Measurements from ENCODE around the gene STAT1.

Gene STAT1

GRCh38 chr2:191013932-191014652, at the start of gene STAT1:
Gene STAT1, minus strand, starts transcription at chr2:191014171. Its CDS starts 4,168 bp downstream, at chr2:191010003.
- DNase-seq: peak; percentile 62 to 92

DNA sequence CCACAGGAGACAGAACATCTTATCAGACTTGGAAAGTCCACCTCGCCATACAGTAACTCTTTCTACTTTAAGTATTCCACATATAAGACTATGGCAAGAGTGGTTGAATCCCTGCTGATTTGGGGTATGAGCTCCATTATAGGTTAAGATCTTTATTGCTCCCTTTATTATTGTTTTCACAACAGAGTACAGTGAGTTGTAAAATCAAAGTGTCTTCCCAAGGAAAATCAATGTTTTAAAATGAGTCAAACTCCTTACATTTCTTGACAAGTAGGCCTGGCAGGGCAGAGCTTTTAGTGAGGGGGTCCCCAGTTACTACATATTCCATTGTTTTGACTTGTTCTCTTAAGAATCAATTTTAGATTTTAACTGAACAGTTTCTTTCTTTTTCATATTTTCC, 49.6 kb upstream of the STAT1 start:
- DNase-seq: no peak

- DNase-seq: no peak
Observed at GRCh38 chr2:191061381-191061980, 47.5 kb upstream of the STAT1 start.

GRCh38 chr2:191059308-191059707, 45.3 kb upstream of the STAT1 start:
- DNase-seq: no peak

- DNase-seq: no peak
Observed at GRCh38 chr2:191056228-191056627, 42.3 kb upstream of the STAT1 start.

GRCh38 chr2:191053256-191053655, 39.3 kb upstream of the STAT1 start:
- DNase-seq: no peak

GRCh38 chr2:191051825-191052778, 38.1 kb upstream of the STAT1 start:
- DNase-seq: peak; percentile 10 to 67

GRCh38 chr2:191051177-191051576, 37.2 kb upstream of the STAT1 start:
- no peak for DNase-seq

DNA sequence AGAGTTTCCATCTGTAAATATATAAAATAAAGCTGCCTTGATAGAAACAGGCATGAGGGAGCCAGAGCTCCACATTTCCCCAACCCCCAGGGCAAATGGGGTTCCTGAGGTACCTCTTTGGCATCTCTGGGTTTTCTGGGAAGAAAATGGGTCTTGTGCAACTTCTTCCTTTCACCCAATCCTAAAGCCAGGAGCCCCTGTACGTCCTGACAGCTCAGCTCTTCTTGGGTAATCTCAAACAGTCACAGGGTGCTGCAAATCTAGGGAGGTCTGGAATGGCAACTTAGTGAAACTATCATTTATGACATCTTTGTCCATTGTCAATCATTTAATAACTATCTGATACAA, 36.6 kb upstream of the STAT1 start:
- DNase-seq: no peak

DNA sequence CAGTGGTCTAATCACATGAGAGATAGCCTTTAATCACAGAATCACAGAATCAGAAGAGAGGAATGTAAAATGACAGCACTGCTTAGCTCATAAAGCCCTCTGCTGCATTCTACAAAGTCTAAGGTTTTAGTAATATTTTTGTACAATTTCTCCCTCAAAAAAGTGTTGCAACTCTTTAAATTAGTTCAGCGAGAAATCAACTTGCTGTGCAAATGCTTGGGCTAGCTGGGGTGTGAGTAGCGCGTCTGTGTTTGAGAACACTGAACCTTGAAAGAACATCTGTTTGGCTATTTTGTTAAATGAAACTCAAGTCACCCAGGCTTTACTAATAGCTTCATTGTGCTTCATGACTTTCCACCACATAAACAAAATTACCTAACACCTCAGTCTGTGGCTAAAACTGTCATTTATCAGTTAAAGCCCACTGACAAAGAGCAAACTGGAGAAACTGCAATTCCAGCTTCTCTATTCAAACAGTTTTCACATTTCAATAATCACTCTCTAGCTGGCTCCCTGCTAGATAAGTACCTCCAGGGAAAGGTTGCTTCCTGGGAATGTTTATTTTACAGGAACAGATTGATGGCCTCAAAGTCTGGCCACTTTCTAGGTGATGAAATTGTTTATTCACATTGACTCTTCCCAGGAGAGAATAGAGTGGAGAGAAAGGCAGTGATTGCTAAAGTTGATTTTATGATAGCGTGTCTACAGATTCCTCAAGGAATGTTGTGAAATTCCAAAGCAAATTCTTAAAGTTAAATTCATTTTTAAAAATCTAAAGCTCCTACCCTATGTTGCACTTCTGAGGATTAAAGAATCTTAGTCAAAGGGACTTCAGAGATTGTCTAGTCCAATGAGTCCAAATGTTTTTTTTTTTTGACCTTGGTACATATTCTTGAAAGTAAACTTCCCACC, 36.0 kb upstream of the STAT1 start:
- DNase-seq: no peak

DNA sequence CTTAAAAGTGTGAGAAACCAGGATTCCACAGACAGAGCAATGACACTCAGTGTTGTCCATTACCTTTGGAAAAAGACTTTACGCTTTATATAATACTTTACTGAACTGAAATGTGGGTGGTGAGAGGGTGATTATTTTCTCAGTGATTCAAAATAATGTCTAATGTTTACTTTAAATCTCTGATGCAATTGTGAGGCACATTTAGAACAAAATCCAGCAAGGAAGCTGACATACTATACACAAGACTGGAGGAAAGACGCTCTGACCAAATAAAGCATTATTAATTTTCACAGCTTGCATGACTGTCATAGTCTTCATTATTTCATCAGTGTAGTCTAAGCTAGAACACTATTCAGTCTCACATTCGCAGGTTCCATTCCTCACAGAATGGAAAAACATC, 34.1 kb upstream of the STAT1 start:
- no peak for DNase-seq

- DNase-seq: no peak
Observed at GRCh38 chr2:191045141-191045540, 31.2 kb upstream of the STAT1 start.

- DNase-seq: no peak
Observed at GRCh38 chr2:191043438-191043837, 29.5 kb upstream of the STAT1 start.

GRCh38 chr2:191041418-191042161, 27.6 kb upstream of the STAT1 start:
- no peak for DNase-seq

- DNase-seq: no peak
Observed at GRCh38 chr2:191039616-191040015, 25.6 kb upstream of the STAT1 start.

- no peak for DNase-seq
Observed at GRCh38 chr2:191038741-191039140, 24.8 kb upstream of the STAT1 start.

GRCh38 chr2:191038241-191038725, 24.3 kb upstream of the STAT1 start:
- no peak for DNase-seq

DNA sequence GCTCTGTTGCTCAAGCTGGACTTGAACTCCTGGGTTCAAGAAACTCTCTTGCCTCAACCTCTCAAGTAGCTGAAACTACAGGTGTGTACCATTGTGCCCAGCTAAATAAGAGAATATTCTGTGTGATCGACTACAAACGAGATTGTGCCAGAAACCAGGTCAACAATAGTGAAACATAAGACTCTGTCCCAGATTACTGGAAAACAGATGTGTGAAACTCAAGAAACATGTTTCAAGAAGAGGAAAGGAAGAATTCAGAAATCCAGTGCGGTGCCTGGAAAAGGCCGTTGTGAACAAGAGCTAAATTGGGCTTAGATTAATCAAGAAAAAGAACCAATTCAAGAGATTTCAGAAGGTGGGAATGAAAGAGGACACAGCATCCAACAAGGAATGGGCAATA, 23.4 kb upstream of the STAT1 start:
- DNase-seq: no peak

DNA sequence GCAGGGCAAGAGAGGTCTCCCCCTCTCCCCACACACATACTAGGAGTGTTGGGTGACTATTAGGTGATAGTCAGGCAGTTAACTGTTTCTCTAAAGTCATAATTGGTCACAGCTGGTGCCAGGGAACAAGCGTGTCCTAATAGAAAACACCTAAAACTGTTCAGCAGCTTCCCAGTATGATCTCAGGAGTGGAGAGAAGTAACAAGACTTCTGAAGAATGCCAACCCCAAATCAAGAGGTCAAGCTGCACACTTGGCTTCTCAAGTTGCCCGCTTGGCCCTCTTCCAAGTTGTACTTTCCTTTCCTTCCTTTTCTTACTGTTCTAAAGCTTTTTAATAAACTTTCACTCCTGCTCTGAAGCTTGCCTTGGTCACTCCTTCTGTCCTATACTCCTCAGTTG, 22.4 kb upstream of the STAT1 start:
- no peak for DNase-seq

DNA sequence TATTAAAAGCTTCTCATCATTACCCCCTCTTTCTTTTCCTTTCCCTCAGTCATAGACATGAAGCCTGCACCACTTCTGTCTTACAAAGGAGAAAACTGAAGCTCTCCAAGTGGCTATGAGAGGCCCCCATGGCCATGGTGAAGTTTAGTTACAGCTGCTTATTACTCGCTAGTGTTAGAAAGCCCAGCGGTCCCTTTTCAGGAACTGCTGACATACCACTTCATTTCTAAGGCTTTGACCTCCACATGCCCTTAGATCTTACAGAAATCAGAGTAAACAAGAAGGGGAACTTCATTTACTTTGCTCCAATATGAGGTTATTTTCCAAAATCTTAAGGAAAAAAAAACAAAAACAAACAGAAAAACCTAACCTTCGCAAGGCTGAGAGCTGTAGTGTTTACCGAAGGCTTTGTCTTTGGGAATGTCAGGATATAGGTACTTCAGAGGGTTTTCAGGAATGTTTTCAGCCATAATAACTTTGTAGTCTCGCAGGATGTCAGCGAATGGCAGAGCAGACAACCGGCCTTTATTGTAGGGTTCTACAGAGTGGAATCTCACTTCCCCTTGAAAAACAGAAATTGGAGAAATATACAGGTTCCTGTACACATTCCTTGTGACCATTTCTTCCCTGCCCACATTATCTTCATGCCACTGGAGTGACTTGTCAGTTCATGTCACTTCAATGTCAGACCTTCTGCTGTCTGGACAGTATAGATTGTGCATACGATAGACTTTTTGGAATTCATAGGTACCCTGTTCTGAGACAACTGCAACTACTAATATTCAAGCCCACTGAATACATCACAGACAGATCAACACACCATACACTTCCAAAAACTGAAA, 18.8 kb upstream of the STAT1 start:
- no peak for DNase-seq

DNA sequence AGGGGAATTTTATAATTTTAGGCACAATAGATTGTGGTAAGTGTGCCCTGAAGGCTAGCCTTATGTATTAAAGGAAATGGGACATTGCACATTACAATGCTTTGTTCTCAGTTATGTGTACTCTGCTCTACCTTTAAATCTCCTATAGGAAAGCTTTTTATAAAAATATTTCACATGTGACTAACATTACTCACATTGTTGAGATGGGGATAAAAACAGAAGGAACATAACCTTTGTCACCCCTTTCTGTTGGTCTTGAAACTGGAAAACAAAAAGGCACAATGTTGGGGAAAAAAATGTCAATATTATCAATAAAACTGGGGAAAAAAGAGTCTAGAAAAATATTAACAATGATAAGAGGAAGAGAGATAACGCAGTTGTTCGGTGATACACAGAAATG, 17.3 kb upstream of the STAT1 start:
- no peak for DNase-seq

All from NCI-H446 (cell line).